Lower leg skin (tissue), 4 donors: ENCODE data around the gene ASB14. TPM values are rescaled to one million over a fixed set of nuclear protein-coding genes. Genes with fewer than 3 reads are reported as not detected.
"Not testable (repeated sequence)": the region's sequence is repeated elsewhere in the genome, so short reads cannot be mapped to it uniquely, and the experiment has no call there.

Experiments
- DNase-seq, 2 donors: peaks; one replicate each; pipeline ENCODE4 v3.0.0-alpha.2; 2019; ENCODE audit warnings: low spot score in 2 of 2
- H3K4me3 ChIP-seq: fragments of 200-600 bp; sonication (generic); 2 replicates; pipeline ENCODE4 v1.5.1; 2017; ENCODE audit warnings: mild to moderate bottlenecking, low read depth; ENCODE audit not compliant: poor library complexity, severe bottlenecking
- CTCF ChIP-seq, 3 donors: fragments of 450-650 bp; IDR thresholded peaks; one replicate each; pipeline ENCODE4 v1.5.1; 2016; ENCODE audit warnings: antibody characterized with exemption in 3 of 3, mild to moderate bottlenecking in 3 of 3, moderate library complexity in 2 of 3
- POLR2A ChIP-seq, 2 donors: fragments of 450-650 bp; IDR thresholded peaks; one replicate each; pipeline ENCODE4 v1.6.1; 2016 to 2017; ENCODE audit warnings: antibody characterized with exemption in 2 of 2, mild to moderate bottlenecking in 1 of 2, moderate library complexity in 1 of 2
- WGBS, 2 donors: methylation state at CpG; one replicate each; pipeline ENCODE4 v1.1.5; 2018; 5-methylcytosine and 5-hydroxymethylcytosine counted together
- intact Hi-C: fragments of 100-400 bp; cut with DNase I; formaldehyde crosslinking; loops from one replicate; pipeline ENCODE4 v1.15.0; 2023; ENCODE audit warnings: low total_unique reads
- total RNA-seq, 4 donors: library from RNA; depleted of rRNA; stranded (reverse); fragments of >200 nt; gene quantifications; one replicate each; pipeline ENCODE4 v1.1.0, GENCODE V29; 2016

The ASB14 gene
- total RNA-seq, 4 donors from 2014 or later = not detected

DNA sequence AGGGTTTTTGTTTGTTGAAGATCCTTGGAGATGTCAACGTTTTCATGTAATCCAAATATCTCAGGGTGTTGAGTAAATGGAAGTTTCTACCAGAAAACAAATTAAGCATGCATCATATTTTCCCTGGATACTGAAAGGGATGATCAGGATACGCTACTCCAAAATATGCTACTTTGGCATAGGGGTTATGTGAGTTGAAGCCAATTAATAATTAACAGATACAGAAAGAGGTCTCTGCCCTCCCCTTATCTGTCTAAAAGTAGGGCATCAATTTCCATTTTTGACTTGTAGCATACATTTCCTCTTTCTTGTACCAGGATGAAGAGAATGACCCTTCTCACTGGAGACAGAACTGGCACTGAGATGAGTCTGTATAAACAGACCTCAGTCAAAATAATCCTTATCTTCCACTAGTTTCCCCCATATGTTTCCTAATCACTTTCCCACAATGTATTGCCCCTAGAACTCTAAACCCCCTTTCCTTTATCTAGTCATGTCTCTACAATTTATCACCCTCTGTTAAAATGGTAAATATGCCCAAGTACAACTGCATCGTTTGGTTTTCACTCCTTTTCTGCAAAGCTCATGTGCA is 17.4 kb upstream of the ASB14 start:
- intact Hi-C loops = no loop called here
- 54 to 55% methylated on average over 3 of the region's 3 CpGs for WGBS, 2 donors

GRCh38 chr3:57303520-57303919 is 11.0 kb upstream of the ASB14 start:
- DNase-seq, H3K4me3 ChIP-seq, intact Hi-C loops: not testable (repeated sequence)
- 93 to 97% methylated on average over 7 of the region's 7 CpGs for WGBS, 2 donors

More for the DNA sequence above, 17.4 kb upstream of the ASB14 start:
- H3K4me3 ChIP-seq = no peak overlapping the region
- no peak for DNase-seq
- TF ChIP-seq POLR2A (IDR thresholded peaks at IDR 0.05) (no peak), CTCF (IDR thresholded peaks at IDR 0.05) (no peak)

DNA sequence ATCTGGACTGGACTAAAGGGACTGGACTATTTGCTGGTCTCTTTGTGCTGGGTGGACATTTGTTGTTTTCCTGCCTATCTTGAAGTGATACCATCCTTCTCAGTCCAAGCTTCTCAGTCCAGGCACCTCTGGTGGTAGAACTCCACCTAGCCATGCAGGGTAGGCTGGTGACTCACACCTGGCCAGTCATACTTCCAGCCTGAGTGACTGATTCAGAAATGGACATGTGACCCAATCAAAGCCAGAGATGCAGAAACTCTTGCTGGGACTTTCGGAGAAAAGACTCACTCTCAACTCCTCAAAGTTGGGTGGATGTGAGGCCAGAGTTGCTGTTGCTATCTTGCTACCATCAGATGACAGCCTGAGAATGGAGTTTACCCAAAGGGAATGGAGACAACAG is 5.6 kb upstream of the ASB14 start:
- DNase-seq = no peak
- WGBS, 2 donors = 83 to 88% methylated on average over 1 of the region's 1 CpG
- no peak for TF ChIP-seq POLR2A (IDR thresholded peaks at IDR 0.05)
- no peak for TF ChIP-seq CTCF (IDR thresholded peaks at IDR 0.05)
- H3K4me3 ChIP-seq = no peak overlapping the region
- intact Hi-C loops = no loop called here

DNA sequence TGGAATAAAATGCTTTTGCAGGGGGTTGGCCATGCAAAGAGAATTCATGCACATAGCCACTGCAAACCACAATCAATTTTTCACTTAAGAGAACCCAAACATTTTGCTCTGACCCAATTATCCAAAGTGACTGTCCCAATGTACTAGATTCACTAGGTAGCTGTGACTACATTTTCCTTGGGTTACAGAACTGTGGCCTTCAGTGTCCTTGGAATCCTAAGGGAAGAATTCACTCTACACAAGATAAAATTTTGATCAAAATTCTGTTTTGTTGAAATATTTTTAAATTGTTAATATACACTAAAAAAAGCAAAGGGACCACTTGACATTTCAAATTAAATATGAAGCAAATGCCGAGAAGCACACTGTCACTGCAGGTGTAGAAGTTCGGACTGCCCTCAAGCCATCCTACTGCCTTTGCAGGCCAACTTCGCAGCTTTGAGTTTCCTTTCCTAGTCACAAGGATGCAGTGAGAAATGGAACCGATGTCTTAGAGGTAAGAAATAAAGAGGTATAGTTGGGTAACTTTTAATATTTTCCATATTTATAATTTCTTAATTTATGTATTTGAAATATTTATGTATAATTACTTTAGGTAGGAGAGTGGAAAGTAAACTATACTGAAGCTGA is 527 bp upstream of the ASB14 start:
- intact Hi-C loops = no loop called here
- H3K4me3 ChIP-seq = no peak overlapping the region
- 90 to 91% methylated on average over 4 of the region's 4 CpGs for WGBS, 2 donors
- no peak for TF ChIP-seq POLR2A (IDR thresholded peaks at IDR 0.05)
- no peak for TF ChIP-seq CTCF (IDR thresholded peaks at IDR 0.05)
- DNase-seq = no peak

- TF ChIP-seq CTCF (IDR thresholded peaks at IDR 0.05) (no peak), POLR2A (IDR thresholded peaks at IDR 0.05) (no peak)
- H3K4me3 ChIP-seq = no peak overlapping the region
- no peak for DNase-seq
- 84 to 85% methylated on average over 9 of the region's 9 CpGs for WGBS, 2 donors
- intact Hi-C loops = no loop called here
Measured at GRCh38 chr3:57288403-57288802, 4.1 kb downstream of the ASB14 start.

DNA sequence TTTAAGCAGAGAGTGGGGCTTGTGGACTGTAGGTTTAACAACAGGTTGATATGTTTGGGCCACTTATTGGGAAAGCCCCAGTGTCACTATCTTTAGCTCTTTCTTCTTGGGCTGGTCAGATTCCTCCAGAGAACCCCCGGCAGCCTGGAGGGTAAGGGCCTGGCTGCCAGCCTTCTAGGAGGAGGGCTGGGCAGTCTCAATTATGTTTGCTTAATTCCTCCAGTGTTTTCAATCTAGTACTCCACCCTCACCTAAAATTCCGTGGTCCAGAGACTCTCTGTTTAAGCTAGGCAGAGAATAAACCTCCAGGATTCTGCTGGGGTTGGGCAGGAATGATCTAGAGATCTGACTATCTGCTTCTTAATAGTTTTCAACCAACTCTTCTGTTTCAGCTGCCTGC is 5.3 kb downstream of the ASB14 start:
- no peak for DNase-seq
- TF ChIP-seq POLR2A (IDR thresholded peaks at IDR 0.05) = no peak
- TF ChIP-seq CTCF (IDR thresholded peaks at IDR 0.05) = no peak
- whole genome bisulfite sequencing, 2 donors = 52 to 62% methylated on average over 2 of the region's 2 CpGs
- no peak overlapping the region for H3K4me3 ChIP-seq
- intact Hi-C loops = no loop called here
